MCF 10A (cell line): ENCODE measurements around the gene ARL8B. TPM values are rescaled to one million over a fixed set of nuclear protein-coding genes. Genes with fewer than 3 reads are reported as not detected.
"Not testable (repeated sequence)": the region's sequence is repeated elsewhere in the genome, so short reads cannot be mapped to it uniquely, and the experiment has no call there.

Experiments used
- BruUV-seq: library from RNA; stranded (reverse); fragments of 400-500 nt; replicated peaks from 2 replicates; lab custom pipeline; 2021; lab: Mats Ljungman, UMichigan
- CTCF ChIA-PET: fragments of 300-600 bp; sonication (Branson Sonifier 250); formaldehyde crosslinking; extraction: SDS; loops from one replicate; lab custom pipeline; 2021; ENCODE audit warnings: antibody characterized with exemption, inconsistent platforms; lab: Yijun Ruan, JAX
- POLR2A ChIA-PET: fragments of 300-600, 350-650 bp; sonication (Branson Sonifier 250); formaldehyde crosslinking; extraction: SDS; loops from one replicate; lab custom pipeline; 2020; ENCODE audit warnings: antibody characterized with exemption, inconsistent platforms; lab: Yijun Ruan, JAX
- DNase-seq: peaks from one replicate; pipeline ENCODE4 v3.0.0-alpha.2; 2018; ENCODE audit not compliant: unreplicated experiment
- H3K27ac Mint-ChIP-seq: one replicate; pipeline ENCODE4 v1.8.0; 2022; ENCODE audit warnings: mild to moderate bottlenecking, low read depth, mixed read lengths; ENCODE audit not compliant: unreplicated experiment
- H3K27me3 Mint-ChIP-seq: one replicate; pipeline ENCODE4 v1.8.0; 2022; ENCODE audit warnings: mixed read lengths; ENCODE audit not compliant: insufficient read depth, unreplicated experiment
- H3K36me3 Mint-ChIP-seq: one replicate; pipeline ENCODE4 v1.8.0; 2022; ENCODE audit warnings: mild to moderate bottlenecking, moderate library complexity, mixed read lengths; ENCODE audit not compliant: insufficient read depth, unreplicated experiment
- H3K4me1 Mint-ChIP-seq: one replicate; pipeline ENCODE4 v1.8.0; 2022; ENCODE audit warnings: mixed read lengths; ENCODE audit not compliant: insufficient read depth, unreplicated experiment
- H3K4me3 Mint-ChIP-seq: one replicate; pipeline ENCODE4 v1.8.0; 2022; ENCODE audit warnings: mild to moderate bottlenecking, moderate library complexity, mixed read lengths; ENCODE audit not compliant: unreplicated experiment
- H3K9me3 Mint-ChIP-seq: one replicate; pipeline ENCODE4 v1.8.0; 2022; ENCODE audit warnings: mixed read lengths; ENCODE audit not compliant: unreplicated experiment
- CTCF ChIP-seq: fragments of 200-600 bp; IDR thresholded peaks from one replicate; pipeline ENCODE4 v1.8.0; 2022; ENCODE audit warnings: antibody characterized with exemption, mild to moderate bottlenecking; ENCODE audit not compliant: unreplicated experiment
- intact Hi-C: fragments of 100-400 bp; cut with micrococcal nuclease; formaldehyde crosslinking; loops from 2 replicates; pipeline ENCODE4 v1.14.1; 2022
- total RNA-seq: library from RNA; stranded (reverse); gene quantifications from 2 replicates; pipeline ENCODE4 v1.2.3, GENCODE V29; 2022

The ARL8B gene
- total RNA-seq, 1 experiment from 2014 or later = 53.6 TPM

GRCh38 chr3:5110337-5110736 is 11.8 kb upstream of the ARL8B start:
- DNase-seq = no peak
- CTCF ChIA-PET = no interaction called here
- Mint-ChIP-seq H3K27me3 (no peaks in the 10 kb centered on the region), H3K4me3 (no peak overlapping the region), H3K9me3 (no peaks in the 10 kb centered on the region), H3K4me1 (peaks cover 6% of the 10 kb centered on the region), H3K36me3 (no peaks in the 10 kb centered on the region), H3K27ac (no peak overlapping the region)
- TF ChIP-seq CTCF = no peak
- POLR2A ChIA-PET = interaction anchor here (0.7 kb wide), 1 partner anchor 9 kb away, joined by 3 read pairs; no protein-coding TSS in a partner anchor
- no TSS peak for BruUV-seq
- intact Hi-C loops = no loop called here

DNA sequence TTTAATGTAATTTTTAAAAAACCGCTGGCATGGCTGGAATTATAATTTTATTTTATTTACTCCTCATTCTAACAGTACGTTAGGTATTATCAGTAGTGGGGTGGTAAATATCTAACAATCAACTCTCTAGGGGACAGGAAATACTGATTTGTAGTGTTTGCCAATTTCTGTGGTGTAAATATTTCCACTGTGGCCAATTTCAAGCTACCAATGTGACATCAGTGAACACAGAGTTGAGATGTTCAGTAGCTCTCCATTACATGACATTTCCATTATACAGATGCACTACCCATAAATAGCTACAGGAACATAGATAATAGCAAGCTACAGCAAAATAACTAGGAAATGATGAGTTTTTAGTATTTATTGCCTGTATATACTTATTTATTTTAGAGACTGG is 10.0 kb upstream of the ARL8B start:
- ChIA-PET CTCF (interaction anchor here (0.6 to 1.6 kb wide), 4 partner anchors 10 to 444 kb away, joined by 3 to 10 read pairs (median 4); partner anchors contain the start of gene ARL8B), POLR2A (no interaction called here)
- no peaks in the 10 kb centered on the region for H3K36me3 Mint-ChIP-seq
- no peak overlapping the region for H3K27ac Mint-ChIP-seq
- H3K4me1 Mint-ChIP-seq = peaks cover 10% of the 10 kb centered on the region
- intact Hi-C loops = no loop called here
- H3K9me3 Mint-ChIP-seq = no peaks in the 10 kb centered on the region
- no peak for TF ChIP-seq CTCF
- no peaks in the 10 kb centered on the region for H3K27me3 Mint-ChIP-seq
- no TSS peak for BruUV-seq
- H3K4me3 Mint-ChIP-seq = no peak overlapping the region
- DNase-seq = no peak

DNA sequence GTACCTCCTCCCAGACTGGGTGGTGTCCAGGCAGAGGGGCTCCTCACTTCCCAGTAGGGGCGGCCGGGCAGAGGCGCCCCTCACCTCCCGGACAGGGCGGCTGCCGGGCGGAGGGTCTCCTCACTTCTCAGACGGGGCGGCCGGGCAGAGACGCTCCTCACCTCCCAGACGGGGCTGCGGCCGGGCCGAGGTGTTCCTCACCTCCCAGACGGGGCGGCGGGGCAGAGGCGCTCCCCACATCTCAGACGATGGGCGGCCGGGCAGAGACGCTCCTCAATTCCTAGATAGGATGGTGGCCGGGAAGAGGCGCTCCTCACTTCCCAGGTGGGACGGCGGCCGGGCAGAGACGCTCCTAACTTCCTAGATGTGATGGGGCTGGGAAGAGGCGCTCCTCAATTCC is 8.4 kb upstream of the ARL8B start:
- H3K27me3 Mint-ChIP-seq, intact Hi-C loops, BruUV-seq, H3K36me3 Mint-ChIP-seq, DNase-seq, H3K27ac Mint-ChIP-seq, CTCF ChIA-PET, H3K4me3 Mint-ChIP-seq, POLR2A ChIA-PET, H3K9me3 Mint-ChIP-seq: not testable (repeated sequence)
- peaks cover 10% of the 10 kb centered on the region for H3K4me1 Mint-ChIP-seq

DNA sequence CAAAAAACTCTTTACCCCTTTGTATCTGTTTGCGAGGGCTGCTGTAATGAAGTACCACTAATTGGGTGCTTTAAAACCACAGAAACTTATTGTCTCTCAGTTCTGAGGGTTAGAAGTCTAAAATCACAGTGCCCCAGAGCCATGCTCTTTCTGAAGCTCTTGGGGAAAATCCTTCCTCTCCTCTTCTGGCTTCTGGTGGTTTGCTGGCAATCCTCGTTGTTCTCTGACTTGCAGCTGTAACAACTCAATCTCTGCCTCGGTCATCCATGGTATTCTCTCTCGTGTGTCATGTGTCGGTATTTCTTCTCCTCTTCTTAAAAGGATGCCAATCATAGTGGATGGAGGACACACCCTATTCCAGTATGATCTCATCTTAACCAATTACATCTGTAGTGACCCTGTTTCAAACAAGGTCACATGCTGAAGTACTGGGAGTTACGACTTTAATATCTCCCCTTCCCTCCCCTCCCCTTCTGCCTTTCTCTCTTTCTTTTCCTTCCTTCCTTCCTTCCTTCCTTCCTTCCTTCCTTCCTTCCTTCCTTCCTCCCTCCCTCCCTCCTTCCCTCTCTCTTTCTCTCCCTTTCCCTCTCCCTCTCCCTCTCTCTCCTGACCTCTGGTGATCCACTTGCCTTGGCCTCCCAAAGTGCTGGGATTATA is 6.5 kb upstream of the ARL8B start:
- no TSS peak for BruUV-seq
- H3K27me3 Mint-ChIP-seq = no peaks in the 10 kb centered on the region
- ChIA-PET POLR2A (interaction anchor here (1.0 kb wide), 1 partner anchor 9 kb away, joined by 3 read pairs; no protein-coding TSS in a partner anchor), CTCF (interaction anchor here (0.6 to 1.0 kb wide), 3 partner anchors 8 to 656 kb away, joined by 3 read pairs; no protein-coding TSS in a partner anchor)
- H3K27ac Mint-ChIP-seq = no peak overlapping the region
- H3K36me3 Mint-ChIP-seq = no peaks in the 10 kb centered on the region
- H3K4me1 Mint-ChIP-seq = peaks cover 10% of the 10 kb centered on the region
- no peak overlapping the region for H3K4me3 Mint-ChIP-seq
- H3K9me3 Mint-ChIP-seq = no peaks in the 10 kb centered on the region
- no peak for DNase-seq
- intact Hi-C loops = no loop called here
- TF ChIP-seq CTCF = no peak
